GM11168 (cell line): ENCODE data around the gene CNTNAP4.

Source experiments
- in situ Hi-C: fragments of 300-500 bp; cut with MboI; formaldehyde crosslinking; loops from one replicate; pipeline ENCODE4 v1.12.0; 2022; ENCODE audit warnings: low sequenced_read_pairs; ENCODE audit not compliant: unreplicated experiment

The CNTNAP4 gene

GRCh38 chr16:76483307-76483909 is 206.2 kb downstream of the CNTNAP4 start:
- in situ Hi-C loops = no loop called here

DNA sequence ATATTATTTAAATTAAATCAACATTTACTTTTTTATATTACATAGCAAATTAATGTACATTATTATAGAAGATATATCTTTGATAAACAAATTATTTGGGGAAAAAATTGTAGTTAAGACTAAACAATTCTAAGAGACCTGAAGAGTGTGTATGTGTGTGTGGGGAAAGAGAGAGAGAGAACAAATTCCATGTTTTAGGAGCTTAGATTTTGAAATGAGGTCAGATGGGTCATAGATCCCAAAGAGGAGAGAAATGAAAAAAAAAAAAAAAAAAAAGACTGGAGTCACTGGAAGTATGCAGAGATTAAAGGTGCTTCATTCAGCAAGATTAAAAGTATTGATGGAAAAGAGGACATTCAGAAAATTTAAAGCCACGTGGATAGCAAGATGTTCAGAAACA is 206.8 kb downstream of the CNTNAP4 start:
- in situ Hi-C loops = no loop called here

DNA sequence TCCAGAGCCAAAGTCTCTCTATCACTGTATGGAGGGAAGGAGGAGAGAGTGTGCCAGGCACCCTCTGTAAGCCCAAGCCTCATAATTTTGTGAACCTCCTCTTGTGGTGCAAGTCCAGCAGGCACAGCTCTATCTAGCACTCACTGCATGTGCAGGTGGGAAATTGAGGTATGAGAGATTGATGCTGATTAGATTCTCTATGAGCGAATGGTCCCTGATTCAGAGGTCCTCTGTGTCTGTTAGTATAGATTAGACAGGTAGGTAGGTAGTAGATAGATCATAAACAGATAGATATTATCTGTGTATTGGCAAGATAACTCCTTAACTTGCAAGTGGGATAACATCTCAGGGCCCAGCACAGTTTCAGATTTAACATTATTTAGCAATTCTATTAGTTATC is 209.5 kb downstream of the CNTNAP4 start:
- in situ Hi-C loops = no loop called here

DNA sequence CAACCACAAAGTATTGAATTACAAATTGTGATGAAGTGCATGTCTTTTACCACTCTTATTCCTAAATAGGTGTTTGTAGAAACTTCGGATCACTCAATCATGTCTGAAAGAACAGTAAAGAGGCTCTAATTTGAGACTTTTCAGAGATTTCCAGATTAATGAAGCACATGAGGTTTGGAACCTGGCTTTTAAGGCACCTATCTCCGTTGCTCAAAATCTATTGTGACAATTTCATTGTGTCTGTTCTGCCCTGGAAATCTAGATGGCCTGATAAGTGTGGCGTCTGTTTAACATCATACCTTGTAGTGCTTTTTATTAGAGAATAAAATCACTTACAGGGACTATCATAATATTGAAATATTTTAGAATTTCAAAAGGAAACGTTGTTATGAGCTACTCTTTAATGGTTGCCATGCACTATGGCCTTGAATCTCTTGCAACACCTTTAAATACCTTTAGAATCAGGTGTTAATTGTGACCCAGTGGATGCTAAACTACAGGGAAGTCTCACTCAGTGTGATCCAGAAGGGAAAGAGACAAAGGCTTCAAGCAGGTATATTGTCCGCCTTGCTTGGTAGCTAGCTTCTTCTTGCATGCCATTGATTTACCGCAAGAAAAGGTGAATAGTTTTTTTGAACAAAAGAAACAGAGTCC is 210.3 kb downstream of the CNTNAP4 start:
- in situ Hi-C loops = no loop called here

DNA sequence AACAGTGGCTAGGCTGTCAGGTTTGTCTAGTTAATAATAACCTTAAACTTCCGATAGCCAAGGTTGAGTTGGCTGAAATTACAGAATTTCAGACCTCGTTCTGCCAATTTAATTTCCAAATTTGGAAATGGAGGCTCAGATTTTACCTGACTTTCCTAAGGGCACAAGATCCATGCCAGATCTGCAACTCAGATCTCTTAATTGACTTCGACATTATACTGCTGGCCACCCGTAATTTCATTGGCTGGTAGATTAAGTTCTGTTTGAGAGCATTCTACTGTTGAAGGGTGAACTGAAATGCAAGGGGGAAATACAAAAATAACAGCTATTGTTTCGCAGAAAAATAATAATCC is 210.8 kb downstream of the CNTNAP4 start:
- in situ Hi-C loops = no loop called here

- in situ Hi-C loops = no loop called here
Observed at GRCh38 chr16:76490036-76490639, 212.9 kb downstream of the CNTNAP4 start.

DNA sequence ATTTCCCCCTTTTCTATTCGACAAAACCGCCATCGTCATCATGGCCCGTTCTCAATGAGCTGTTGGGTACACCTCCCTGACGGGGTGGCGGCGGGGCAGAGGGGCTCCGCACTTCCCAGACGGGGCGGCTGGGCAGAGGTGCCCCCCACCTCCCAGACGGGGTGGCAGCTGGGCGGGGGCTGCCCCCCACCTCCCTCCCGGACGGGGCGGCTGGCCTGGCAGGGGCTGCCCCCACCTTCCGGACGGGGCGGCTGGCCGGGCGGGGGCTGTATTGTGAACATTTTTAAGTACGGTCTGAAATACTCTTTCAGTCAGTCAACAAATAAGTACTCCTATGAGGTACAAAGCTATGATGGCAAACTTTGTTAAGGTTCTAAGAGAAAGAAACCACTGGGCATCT is 222.8 kb downstream of the CNTNAP4 start:
- in situ Hi-C loops = no loop called here

DNA sequence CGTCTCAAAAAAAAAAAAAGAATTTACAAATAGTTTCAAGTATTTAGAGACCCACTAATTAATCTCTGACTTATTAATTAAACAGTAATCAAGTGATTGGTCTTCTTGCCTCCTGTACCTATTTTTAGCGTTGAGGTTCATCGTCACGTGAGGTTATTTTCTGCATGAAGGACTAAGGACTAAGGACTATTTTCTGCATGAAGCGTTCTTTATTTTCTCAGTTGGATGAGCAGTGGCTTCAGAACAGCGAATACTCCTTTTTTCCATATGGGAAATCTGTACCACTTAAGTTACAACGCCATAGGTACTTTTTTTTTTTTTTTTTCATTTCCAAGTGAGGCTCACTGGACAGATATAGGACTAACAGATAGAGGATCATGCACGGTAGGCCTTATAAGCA is 224.9 kb downstream of the CNTNAP4 start:
- in situ Hi-C loops = no loop called here

DNA sequence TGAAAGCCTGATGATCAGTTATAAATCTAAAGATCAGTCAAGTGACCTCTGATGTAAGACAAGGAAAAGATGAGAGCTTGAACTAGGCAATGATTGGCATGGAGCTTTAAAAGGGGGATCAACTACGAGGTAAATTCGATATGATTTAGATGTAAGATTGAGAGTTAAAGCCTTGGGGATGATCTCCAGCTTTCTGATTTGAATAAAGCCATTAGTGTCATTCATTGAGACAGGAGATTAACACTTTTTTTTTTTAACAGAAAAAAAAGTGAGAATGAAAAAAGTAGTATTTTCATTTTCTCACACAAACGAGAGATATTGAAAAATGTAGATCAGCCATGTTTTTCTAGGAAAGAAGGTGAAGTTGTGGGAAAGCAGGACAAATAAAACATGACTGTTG is 225.4 kb downstream of the CNTNAP4 start:
- in situ Hi-C loops = no loop called here

GRCh38 chr16:76503091-76503490 is 225.9 kb downstream of the CNTNAP4 start:
- in situ Hi-C loops = no loop called here

DNA sequence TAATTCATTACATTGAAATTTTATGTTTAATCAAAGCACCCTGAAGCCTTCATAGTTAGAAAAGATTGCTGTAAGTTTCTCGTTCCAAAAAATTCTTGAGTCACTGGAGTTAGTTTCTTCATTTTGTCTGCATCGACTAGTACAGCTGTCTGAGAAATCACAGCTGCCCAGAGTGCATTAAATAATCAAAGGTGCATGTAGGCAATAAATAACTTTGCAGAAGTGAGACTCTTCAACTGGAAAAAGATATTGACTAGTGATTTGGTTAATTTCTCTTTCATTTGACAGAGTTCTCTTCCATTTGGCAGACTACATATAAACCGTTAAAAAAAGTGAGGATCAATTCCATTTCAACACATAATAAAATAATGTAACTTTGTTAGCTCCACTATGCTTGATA is 234.0 kb downstream of the CNTNAP4 start:
- in situ Hi-C loops = no loop called here

GRCh38 chr16:76518781-76519180 is 241.6 kb downstream of the CNTNAP4 start:
- in situ Hi-C loops = no loop called here

GRCh38 chr16:76524356-76524755 is 247.2 kb downstream of the CNTNAP4 start:
- in situ Hi-C loops = no loop called here

DNA sequence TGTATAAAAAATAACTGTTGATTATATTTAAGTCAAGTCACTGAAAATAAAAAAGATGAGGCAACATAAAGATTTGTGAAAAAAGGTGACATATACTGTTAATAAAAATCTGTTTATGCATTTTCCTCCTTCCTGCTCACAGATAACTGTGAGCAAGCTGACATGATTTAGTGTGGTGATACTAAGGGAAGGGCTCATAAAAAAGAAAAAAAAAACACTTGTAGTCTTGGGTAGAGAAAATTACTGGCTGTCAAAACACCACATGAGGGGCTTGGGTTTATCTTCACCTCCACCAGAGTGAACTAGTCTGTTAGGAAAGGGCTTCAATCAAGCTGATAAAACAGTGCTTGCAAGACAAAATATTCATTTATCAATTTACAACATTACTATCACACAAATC is 247.6 kb downstream of the CNTNAP4 start:
- in situ Hi-C loops = no loop called here

GRCh38 chr16:76527244-76527643 is 250.0 kb downstream of the CNTNAP4 start:
- in situ Hi-C loops = no loop called here

GRCh38 chr16:76529120-76529519 is 251.9 kb downstream of the CNTNAP4 start:
- in situ Hi-C loops = no loop called here

DNA sequence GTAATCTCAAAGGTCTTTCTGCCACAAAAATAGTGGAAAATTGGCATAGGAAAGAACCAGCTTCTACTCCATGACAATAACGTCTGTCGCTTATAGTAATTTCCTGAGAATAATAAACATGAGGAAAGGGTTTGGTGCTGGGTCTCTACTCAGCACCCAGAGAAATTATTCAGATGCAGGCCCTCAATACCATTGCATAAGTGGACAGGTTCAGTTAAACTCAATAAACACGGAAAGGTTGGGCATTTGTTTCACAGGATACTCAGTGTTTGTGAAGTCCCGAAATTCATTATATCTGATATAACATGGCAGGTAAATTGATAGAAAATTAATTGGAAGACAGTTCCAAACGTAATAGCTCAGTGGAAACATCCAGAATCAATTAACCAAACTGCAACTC is 254.0 kb downstream of the CNTNAP4 start:
- in situ Hi-C loops = no loop called here

GRCh38 chr16:76532188-76532973 is 255.2 kb downstream of the CNTNAP4 start:
- in situ Hi-C loops = no loop called here

GRCh38 chr16:76539609-76540008 is 262.4 kb downstream of the CNTNAP4 start:
- in situ Hi-C loops = no loop called here

DNA sequence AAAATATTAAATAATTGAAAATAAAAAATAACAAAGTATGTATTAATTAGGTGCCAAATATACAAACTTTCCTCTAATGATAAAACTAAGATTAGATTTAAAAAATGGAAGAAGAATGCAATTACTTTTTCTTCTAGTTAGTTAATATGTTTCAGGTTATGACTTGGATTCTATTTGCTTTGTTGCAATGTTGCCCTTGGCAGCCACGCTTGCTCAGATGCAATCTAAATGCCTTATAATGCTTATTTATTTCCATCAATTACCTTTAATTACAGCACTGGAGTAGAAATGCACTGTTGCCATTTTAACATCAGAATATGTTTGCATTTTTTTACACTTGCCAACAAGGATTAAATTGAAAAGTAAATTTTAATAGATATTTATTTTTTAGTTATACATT is 263.9 kb downstream of the CNTNAP4 start:
- in situ Hi-C loops = no loop called here

DNA sequence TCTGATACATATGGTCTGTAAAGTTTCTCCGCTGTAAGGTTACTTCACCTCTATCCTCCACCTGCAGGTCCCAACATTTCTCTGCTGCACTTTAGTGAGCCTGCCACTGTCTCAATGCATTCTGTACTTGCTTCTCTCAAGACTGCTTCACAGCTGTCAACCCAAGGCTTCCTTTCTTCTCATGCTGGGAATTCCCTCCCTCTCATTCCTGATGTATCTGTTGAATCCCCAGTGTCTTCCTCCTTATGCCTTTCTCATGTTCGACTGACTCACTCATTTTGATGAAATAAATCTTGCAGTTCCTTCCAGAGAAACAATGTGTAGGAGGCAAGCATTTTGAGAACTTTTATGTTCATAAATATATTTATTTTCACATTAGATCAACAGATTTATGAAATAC is 288.3 kb downstream of the CNTNAP4 start:
- in situ Hi-C loops = no loop called here
